ENCODE measurements around the gene AGAP4.
A peak's percentile ranks its signal among the peaks of the same experiment; 100 is the strongest.
"Not testable (repeated sequence)": the region's sequence is repeated elsewhere in the genome, so short reads cannot be mapped to it uniquely, and the experiment has no call there.

AGAP4 gene

DNA sequence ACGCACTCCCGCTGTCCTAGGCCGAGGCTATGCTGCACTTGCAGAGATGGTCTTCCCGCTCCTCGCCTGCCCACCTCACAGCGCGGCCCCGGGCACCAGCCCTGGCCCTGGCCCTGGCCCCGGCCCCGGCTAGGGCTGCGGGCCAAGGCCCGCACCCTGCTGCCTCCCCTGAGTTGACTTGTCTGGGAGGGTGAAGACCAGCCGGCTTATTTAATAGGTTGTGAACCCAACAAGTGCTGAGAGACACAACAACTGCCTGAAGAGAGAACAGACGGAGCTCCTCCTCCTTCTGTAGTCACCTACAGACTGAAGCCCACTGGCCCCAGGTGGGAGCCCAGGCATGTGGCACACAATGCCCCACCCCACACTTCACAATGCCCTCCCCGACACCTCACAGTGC lies at the start of gene AGAP4:
AGAP4 (minus strand) TSS at position 101 of the 400 bp plus-strand sequence. CDS start 153 bp downstream, outside the sequence.
- not testable (repeated sequence) for DNase-seq

DNA sequence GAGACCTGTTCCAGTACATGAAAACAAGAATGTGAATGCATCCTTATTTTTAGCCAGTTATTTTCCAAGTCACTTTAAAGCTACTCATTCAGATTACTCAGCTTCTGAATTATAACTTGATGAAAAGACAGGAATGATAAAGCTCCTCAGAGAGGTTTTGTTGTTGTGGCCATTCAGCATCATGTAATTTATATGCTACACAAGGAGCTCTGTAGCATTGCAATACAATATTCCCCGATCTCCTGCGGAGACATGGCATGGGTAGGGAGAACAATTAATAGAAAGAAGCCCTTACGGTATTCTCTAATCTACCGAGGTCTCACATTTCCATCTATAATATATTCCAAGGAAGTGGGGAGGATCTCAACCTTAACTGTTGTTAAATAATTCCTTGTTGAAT lies 43.4 kb upstream of the AGAP4 start:
- DNase-seq = peak; percentile 1

DNA sequence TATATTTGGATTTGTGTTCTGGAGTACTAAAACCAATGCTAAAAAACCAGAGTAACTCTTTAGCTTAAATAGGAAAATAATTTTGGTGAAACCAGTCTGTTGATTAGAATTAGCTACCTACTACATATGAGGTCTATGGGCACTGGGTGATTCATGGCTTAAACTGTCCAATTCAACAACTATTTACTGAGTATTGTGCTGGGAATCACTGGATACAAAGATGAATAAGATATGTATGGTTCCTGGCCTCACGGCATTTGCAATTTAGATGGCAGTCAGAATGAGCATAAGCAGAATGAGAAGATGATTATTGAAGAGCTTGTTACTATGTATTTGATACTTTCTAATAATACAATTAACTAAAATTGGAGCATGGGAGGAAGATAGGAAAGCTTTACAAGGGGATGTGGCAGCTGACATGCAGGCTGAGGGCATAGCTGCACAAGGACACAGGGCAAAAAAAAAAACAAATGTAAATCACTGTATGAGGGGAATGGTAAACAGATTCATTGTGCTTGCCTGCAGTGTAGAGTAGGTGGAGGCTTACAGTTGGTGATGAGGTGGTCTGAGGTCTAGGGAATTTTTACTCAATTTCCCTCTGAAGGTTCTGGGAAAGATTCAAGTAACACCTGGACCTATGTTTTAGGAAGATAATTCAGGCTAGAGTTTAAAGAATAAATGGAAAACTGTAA lies 42.4 kb upstream of the AGAP4 start:
- DNase-seq = not testable (repeated sequence)

DNA sequence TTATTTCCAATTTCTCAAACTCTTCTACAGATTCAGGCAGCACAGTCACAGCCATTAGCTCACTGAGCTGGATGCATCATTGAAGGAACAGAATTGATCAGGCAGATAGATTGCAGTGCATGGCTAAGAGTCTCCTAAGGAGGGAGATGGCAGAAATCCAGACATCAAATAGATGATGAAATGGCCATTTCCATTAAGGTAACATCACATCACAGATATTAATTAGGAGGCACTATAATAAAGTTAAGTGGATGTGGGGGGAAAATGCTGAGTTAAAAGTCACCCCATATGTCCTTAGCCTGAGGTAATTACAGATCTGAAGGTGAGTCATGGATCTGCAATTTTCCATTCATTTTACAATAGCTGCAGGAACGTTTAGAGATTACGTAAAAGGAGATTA lies 35.6 kb upstream of the AGAP4 start:
- DNase-seq = peak; percentile 0

DNA sequence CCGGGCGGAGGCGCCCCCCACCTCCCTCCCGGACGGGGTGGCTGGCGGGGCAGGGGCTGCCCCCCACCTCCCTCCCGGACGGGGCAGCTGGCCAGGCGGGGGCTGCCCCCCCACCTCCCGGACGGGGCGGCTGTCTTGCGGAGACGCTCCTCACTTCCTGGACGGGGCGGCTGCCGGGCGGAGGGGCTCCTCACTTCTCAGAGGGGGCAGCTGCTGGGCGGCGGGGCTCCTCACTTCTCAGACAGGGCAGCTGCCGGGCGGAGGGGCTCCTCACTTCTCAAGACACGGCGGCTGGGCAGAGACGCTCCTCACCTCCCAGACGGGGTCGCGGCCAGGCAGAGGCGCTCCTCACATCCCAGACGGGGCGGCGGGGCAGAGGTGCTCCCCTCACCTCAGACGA lies 18.1 kb upstream of the AGAP4 start:
- DNase-seq = not testable (repeated sequence)

DNA sequence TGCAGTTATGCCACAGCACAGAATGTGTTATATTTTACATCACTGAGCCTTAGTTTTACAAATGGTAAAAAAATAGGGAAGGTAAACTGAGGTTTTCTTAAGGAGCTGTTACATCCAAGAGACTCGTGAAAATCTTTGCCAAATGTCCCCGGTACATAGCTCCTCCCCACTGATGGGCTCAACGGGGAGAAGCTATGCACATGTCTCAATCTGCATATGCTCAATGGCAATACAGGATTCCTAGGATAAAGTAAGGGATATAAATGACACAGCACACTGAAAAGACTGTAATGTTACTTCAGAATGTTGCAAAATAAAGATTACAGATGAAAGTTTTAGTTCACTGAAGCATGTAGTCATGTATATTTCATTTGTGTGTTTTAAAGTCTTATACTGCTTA lies 17.0 kb upstream of the AGAP4 start:
- DNase-seq = not testable (repeated sequence)

DNA sequence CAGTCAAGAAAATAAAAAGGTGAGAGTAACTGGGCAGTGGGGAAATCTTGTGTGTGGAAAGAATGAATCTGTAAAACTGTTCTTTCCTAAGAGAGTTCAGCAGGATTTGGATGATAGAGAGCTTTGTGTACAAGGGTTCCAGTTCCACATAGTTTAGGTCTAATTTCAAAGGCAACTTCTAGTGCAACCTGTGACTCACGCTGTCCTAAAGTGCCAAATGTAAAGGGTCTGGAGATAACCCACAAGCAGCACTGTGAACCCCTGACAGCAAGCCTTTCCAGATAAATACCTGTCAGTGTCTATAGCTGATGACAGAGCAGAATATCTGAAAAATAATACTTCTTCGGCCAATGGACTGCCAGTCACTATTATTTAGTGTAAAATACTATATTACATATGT lies 16.3 kb upstream of the AGAP4 start:
- DNase-seq = not testable (repeated sequence)

DNA sequence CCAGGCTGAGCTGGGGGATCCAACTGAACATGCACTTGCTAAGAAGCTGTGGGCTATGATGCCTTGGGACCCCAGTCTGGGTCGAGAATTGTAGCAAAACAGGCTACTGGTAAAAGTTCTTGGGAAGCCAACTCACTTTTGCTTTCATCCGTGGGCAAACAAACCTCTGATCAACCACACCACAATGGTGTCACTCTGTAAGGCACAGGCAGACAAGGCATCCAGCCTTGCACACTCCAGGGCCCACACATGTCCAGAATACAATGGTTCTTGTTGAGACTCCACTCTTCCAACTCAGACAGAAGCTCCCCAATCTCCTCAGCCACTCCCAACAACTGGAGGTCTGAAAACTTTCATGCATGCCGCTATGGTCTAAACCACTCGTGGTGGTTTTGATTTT lies 10.6 kb upstream of the AGAP4 start:
- not testable (repeated sequence) for DNase-seq

DNA sequence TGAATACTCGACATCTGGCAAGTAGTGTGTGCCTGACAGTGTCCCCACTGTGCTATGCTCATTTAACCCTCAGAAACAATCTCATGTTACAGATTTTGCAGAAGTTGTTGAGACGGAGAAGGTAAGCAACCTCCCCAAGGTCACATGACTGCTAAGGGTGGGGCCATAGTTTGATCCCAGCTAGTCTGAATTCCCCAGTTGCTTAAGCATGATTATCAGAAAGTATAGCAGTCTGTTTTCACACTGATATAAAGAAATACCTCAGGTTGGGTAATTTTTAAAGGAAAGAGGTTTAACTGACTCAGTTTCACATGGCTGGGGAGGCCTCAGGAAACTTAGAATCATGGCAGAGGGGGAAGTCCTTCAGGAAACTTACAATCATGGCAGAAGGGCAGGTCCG lies 1.2 kb upstream of the AGAP4 start:
- not testable (repeated sequence) for DNase-seq

DNA sequence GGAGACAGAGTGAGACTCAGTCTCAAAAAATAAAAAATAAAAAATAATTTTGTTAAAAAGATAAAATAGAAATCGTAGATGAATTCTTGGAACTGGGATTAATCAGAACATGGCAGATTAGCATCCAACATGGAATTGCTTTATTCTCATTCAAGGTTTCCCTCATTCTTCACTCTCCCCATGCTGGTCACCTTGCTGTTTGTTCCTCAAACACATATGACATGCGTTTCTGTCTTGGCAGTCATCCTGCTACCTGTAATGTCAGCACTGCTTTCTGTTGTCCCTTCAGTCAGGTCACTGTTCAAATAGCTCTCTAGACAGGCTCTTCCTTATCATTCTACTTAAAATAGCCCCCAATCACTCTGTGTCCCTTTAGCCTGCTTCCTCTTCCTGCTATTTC lies 24.4 kb downstream of the AGAP4 start:
- DNase-seq = not testable (repeated sequence)

DNA sequence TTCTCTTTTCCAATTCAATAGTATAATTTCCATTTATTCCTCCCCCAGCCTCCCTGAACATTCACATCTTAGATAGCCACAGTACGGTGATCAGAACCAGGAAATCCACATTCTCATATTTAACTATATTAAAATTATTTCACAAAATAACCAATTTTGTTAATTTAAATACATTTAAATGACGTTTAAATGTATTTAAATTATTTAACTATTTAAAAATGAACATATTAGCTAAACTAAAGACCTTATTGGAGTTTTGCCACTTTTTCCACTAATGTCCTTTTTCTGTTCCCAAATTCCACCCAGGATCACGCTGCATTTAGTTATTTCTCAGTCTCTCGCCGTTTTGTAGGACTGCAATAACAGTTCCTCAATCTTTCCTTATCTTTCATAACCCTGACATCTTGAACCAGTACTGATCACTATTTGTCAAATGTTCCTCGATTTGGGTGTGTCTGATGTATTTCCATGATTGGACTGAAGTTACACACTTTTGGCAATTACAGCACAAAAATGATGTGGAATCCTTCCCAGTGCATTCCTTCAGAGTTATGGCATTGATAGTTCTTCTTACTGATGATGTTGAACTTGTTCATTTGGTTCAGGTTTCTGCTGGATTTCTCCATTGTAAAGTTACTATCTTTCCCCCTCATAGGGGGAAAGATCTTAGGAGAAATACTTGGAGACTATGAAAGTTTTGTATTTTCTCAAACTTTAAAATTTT lies 27.0 kb downstream of the AGAP4 start:
- not testable (repeated sequence) for DNase-seq

DNA sequence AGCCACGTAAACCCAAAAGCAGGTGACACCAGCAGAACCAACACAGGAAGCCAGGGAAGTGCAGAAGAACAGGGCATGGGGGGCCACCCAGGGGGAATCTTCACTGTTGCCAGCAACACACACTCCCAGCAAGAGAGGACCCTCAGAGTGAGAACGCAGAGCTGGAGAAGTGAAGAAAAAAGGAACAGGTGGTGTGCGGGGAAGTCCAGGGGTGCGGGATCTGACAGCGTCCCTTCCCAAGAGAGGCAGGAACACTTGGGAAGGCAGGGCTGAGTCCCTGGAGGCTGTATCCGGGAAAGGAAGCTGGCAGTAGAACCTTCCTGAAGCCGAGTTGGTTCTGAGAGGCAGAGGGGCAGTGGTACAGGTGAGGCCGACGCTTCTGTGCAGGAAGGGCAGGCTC lies 27.7 kb downstream of the AGAP4 start:
- DNase-seq = no peak

DNA sequence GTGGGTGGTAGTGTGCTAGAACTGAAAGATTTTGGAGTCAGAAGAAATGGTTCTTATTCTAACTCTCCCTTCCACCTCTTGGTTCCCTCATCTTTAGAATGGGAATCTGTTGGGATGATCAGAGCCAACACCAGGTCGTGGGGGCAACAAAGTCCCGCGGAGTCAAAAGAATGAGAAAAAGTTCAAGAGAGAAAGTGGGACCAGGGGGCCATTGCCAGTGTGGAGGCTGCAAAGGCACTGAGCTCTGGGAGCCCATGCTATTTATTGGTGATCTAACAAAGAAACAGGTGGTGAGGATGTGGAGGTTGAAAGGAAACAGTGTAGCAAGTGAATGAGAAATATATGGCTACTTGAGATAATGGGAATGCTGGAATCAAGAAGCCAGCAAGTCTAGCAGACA lies 29.4 kb downstream of the AGAP4 start:
- no peak for DNase-seq

DNA sequence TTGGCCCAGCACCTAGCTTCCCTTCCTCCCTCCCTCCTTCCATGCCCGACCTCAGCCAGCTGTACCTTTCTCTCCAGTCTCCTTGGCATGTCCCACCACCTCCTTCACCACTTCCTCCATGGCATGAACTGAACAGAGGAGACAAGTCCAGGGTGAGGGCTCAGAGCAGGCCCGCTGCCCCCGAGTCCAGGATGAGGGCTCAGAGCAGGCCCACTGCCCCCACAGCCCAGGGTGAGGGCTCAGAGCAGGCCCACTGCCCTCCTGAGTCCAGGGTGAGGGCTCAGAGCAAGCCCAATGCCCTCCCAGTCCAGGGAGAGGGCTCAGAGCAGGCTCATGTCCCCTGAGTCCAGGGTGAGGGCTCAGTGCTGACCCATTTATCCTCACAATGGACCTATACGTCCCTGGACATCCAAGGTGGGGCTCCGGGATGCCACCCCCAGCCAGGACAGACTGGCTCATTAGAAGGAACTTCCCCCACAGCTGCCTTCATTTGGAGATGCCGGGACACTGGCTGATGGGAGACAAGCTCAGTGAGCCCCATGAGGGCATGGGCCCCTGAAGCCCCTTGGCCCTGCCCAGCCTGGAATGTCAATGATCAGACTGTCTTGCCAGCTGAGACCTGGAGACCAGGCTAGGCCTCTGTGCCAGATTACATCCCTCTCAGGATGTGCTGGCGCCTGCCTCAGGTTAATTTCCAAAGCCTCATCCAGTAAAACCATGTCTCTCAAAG lies 30.0 kb downstream of the AGAP4 start:
- no peak for DNase-seq

DNA sequence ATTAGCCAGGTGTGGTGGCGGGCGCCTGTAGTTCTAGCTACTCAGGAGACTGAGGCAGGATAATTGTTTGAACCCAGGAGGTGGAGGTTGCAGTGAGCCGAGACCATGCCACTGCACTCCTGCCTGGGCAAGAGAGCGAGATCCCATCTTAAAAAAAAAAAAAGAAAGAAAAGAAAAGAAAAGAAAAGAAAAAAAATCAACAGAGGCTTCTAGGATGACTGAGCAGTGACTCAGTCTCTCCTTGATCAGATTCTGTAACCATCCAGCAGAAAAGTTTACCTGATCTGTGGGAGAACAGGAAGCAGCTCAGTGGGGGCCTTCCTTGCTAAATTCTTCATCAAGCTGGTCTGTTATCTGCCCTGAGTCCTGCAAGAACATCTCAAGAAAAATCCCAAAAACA lies 33.2 kb downstream of the AGAP4 start:
- peak; percentile 11 for DNase-seq

DNA sequence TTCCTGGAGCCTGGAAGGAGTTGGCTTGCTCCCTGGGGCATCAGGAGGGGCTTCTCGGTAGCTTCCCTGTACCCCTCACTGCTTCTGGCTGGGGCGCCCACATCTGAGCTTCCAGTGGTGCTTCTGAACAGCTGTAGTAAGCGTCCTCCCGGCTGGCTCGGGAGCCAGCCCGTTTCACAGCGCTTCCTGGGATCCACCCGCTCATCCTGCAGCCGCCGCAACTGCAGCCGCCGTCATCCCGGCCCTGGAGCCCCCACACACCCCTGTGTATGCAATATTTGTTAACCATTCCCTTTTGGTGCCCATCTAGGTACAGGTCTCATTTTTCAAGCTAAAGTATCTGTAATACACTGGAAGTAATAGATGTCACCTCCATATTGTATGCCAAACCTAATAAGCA lies 34.3 kb downstream of the AGAP4 start:
- not testable (repeated sequence) for DNase-seq

DNA sequence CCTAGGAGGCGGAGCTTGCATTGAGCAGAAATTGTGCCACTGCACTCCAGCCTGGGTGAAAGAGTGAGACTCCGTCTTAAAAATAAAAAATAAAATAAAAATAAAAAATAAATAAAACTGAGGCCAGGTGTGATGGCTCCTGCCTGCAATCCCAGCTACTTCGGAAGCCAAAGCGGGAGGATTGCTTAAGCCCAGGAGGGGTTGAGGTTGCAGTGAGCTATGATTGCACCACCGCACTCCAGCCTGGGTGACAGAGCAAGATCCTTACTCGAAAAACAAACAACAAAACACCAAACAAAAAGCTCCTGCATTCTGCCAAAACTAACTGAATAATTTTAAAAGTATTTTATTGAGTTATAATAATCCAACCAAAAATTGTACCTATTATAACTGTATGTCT lies 36.2 kb downstream of the AGAP4 start:
- DNase-seq = no peak

DNA sequence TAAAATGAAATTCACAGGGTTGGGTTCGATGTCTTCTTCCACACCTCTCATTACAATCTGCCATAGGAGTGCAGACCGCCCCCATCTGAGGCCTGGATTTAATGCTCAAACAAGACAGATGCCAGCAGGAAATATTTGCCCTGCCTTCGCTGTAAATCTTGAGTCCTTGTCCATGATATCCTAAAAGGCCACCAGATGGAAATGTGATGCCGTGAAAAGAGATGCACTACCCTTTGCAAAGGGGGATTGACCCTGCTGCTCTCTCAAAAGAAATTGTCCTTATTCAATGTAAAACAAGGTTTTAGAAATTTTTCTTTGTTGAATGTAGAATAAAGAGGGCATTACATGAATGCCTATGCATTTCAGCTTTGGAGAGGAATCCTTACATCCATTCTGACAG lies 37.5 kb downstream of the AGAP4 start:
- DNase-seq = no peak

DNA sequence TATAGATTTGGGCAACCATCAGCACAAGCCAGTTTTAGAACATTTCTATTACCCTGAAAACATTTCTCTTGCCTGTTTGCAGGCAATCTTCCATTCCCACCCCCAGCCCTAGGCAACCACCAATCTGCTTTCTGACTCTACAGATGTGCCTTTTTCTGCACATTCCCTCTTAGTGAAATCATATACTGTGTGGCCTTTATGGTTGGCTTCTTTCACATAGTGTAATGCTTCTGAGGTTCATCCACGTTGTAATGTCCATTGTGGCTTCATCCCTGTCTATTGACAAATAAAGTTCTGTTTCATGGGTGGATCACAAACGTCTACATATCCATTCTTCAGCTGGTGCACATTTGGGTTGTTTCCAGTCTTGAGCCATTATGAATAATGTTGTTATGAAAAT lies 42.3 kb downstream of the AGAP4 start:
- not testable (repeated sequence) for DNase-seq

DNA sequence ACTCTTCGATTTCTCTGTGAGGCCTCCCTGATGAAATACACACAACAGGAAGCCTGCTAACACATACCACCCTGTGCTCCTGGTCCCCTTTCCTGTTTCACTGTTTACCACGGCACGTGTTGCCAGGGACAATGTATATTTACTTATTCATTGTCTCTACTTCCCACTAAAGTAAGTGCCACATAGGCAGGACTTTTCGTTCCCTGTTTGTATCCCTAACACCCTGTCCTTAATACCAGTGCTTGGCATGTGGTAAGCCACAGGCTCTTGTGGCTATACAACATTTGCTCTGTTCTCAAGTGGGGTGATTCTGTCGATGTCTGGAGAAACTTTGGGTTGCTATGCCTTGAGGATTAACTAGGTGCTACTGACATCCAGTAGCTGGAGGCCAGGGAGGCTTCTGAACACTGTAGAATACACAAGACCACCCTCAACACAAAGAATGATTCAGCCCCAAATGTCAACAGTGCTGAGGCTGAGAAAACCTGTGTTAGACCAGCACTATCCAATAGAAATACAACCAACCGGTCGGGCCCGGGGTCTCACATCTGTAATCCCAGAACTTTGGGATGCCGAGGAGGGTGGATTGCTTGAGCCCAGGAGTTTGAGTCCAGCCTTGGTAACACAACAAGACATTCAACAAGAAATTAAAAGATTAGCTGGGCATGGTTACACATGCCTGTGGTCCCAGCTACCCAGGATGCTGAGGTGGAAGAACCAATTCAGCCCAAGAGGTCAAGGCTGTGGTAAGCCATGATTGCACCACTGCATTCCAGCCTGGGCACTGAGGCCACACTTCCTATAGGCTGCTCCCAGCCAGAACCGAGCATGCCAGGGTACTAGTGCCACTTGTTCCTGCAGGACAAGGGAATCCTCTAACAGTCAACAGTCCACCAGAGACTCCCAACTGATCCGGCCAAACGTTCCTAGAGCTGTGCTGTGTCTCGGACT lies 44.0 kb downstream of the AGAP4 start:
- not testable (repeated sequence) for DNase-seq

DNA sequence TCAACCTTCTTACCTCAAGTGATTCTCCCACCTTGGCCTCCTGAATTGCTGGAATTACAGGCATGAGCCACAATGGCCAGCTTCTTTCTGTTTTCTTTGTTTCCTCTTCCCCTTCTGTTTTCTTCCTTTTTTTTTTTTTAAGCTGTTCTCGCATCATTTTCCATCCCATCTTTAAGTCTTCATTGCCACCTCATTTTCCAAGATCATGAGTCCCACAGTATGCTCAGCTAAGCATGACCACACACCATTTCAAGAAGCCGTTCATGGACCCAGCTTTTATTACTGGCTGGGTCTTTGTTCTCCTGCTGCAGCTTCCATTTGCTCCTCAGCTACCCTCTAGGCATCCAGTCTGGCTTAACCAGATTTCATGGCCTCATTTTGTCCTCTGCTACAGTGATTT lies 52.5 kb downstream of the AGAP4 start:
- DNase-seq = not testable (repeated sequence)

DNA sequence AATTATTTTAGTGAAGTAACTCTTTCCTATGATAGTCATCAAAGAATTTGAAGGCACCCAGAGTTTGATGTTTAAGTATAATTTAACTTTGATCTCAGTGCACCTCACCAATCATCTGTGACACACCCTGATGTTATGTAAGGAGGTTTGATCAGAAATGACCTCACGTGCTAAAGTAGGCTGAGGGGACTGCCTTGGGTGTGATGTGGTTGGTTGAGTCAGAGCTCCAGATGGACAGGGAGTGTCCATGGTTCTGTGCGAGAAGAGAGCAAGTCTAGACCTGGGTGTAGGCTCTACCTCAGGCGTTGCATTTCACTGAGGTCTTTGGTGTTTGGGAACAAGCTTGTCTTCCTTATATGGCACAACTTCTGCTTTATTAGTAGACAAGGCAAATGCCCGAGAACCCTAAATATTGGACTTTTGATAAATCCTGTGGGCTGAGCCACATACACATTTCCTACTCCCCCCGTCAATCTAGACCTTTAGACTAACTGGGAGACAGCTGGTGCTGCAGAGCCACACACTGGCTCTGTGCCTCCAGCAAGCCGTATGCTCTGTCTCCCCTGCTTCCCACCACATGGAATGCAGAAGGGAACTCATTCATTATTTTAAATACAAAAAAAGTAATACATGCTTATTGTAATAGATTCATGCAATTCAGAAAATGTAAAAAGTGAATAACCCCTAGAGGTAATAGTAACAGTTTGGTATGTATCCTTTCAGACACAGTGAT lies 56.4 kb downstream of the AGAP4 start:
- not testable (repeated sequence) for DNase-seq
